ENCODE measurements around the gene MAB21L4. TPM values are rescaled to one million over a fixed set of nuclear protein-coding genes. Genes with fewer than 3 reads are reported as not detected.

Gene MAB21L4
- polyA plus RNA-seq, 1 of the 3 experiments (the other 2 are of a cell fraction) = not detected

DNA sequence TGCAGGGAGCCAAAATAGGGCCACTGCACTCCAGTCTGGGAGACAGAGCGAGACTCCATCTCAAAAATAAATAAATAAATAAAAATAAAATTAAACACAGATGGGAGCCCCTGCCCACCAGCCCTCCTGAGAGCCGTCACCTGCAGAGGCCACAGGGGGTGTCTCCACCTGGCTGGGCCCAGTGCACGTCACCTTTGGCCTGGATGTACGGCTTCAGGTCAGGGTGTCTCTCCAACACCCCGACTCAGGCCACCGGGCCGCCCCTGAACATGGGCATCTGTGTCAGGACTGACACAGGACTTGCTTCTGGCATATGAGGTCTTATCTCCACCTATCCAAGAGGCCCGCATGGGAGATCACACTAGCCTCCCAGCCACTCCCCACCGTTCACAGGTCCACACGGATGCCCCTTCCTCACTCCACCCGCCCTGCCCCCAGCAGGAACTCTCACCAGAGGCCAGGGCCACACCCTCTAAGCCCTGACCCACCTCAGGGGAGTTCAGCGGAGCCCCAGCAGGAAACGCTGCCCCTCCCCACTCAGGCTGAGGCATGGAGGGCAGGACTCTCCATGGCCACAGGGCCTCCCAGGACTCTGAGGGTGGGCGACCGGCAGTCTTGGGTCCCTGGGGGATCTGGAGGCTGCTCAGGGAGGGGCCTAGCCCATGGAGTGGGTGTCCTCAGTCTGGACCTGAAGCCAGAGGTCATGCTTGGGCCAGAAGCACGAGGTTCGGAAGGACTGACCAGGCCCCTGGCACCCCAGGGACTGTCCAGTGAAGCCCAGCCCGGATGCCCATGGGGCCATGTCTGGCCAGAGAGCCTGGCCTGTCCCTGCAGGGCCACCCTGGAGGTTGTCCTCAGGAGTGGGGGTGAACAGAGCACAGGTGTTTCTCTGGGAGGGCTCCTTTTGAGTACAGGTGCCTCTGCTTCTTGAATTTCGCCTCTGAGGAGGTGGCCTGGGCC is 8.5 kb upstream of the MAB21L4 start:
- H3K4me2 ChIP-seq = no peak overlapping the region
- peaks cover 5% of the 10 kb centered on the region; the same call in 1 of the 2 replicates for H3K27me3 ChIP-seq (ENCODE audit: insufficient read depth)
- DNase-seq = no peak
- no peaks in the 10 kb centered on the region for H3K36me3 ChIP-seq (replicated peaks in 1 of 2; ENCODE audit: control insufficient read depth in 1 of 2, insufficient read depth in 2 of 2, low read length in 1 of 2)
- H3F3A ChIP-seq (replicated peaks; ENCODE audit: insufficient read depth) = no peaks in the 10 kb centered on the region
- H3K9ac ChIP-seq = no peak overlapping the region
- no peaks in the 10 kb centered on the region for H3K79me2 ChIP-seq (ENCODE audit: insufficient read depth)
- no peak overlapping the region for H2AFZ ChIP-seq (ENCODE audit: low read depth)
- H3K27ac ChIP-seq (ENCODE audit: low read depth in 2 of 2, low read length in 1 of 2) = no peak overlapping the region
- 59% methylated on average over 12 of the region's 19 CpGs for WGBS (ENCODE audit: low lambda C conversion rate)
- ChIA-PET POLR2A (no interaction called here), CTCF (interaction anchor here (1.0 to 2.8 kb wide), 5 partner anchors 7 to 263 kb away, joined by 3 to 13 read pairs (median 4); no protein-coding TSS in a partner anchor)
- H3K9me3 ChIP-seq = no peaks in the 10 kb centered on the region
- H4K20me1 ChIP-seq (ENCODE audit: insufficient read depth) = no peaks in the 10 kb centered on the region
- no peak for TF ChIP-seq TEAD4 (IDR thresholded peaks at IDR 0.05; ENCODE audit: borderline replicate concordance, insufficient read depth)
- TF ChIP-seq, protein P1, sequence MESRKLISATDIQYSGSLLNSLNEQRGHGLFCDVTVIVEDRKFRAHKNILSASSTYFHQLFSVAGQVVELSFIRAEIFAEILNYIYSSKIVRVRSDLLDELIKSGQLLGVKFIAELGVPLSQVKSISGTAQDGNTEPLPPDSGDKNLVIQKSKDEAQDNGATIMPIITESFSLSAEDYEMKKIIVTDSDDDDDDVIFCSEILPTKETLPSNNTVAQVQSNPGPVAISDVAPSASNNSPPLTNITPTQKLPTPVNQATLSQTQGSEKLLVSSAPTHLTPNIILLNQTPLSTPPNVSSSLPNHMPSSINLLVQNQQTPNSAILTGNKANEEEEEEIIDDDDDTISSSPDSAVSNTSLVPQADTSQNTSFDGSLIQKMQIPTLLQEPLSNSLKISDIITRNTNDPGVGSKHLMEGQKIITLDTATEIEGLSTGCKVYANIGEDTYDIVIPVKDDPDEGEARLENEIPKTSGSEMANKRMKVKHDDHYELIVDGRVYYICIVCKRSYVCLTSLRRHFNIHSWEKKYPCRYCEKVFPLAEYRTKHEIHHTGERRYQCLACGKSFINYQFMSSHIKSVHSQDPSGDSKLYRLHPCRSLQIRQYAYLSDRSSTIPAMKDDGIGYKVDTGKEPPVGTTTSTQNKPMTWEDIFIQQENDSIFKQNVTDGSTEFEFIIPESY (IDR thresholded peaks at IDR 0.05; ENCODE audit: borderline replicate concordance, low read depth) = no peak
- no peak for TF ChIP-seq RAD21 (IDR thresholded peaks at IDR 0.05; ENCODE audit: low read length)
- TF ChIP-seq FOXM1 (IDR thresholded peaks at IDR 0.05; ENCODE audit: low read depth) = no peak
- H3K4me1 ChIP-seq (ENCODE audit: control insufficient read depth in 1 of 2, insufficient read depth in 2 of 2, low read depth in 1 of 2, low read length in 1 of 2) = peaks cover 0 to 60% of the 10 kb centered on the region in 2 experiments; a peak in 1 of 4 replicates
- H3K9me2 ChIP-seq = no peaks in the 10 kb centered on the region
- H3K4me3 ChIP-seq (ENCODE audit: low read depth in 2 of 2, low read length in 1 of 2) = no peak overlapping the region

GRCh38 chr2:240903191-240904060 is 7.5 kb upstream of the MAB21L4 start:
- Histone ChIP-seq H3K4me2 (no peak overlapping the region), H4K20me1 (ENCODE audit: insufficient read depth) (no peaks in the 10 kb centered on the region), H3K27ac (ENCODE audit: low read depth in 2 of 2, low read length in 1 of 2) (peak overlapping the region in 1 of 2 experiments; percentile 4; a peak in 1 of 4 replicates), H3F3A (replicated peaks; ENCODE audit: insufficient read depth) (no peaks in the 10 kb centered on the region), H2AFZ (ENCODE audit: low read depth) (no peak overlapping the region), H3K9me3 (no peaks in the 10 kb centered on the region), H3K79me2 (ENCODE audit: insufficient read depth) (no peaks in the 10 kb centered on the region), H3K36me3 (replicated peaks in 1 of 2; ENCODE audit: control insufficient read depth in 1 of 2, insufficient read depth in 2 of 2, low read length in 1 of 2) (no peaks in the 10 kb centered on the region), H3K9me2 (no peaks in the 10 kb centered on the region), H3K27me3 (ENCODE audit: insufficient read depth) (peaks cover 5% of the 10 kb centered on the region; the same call in 1 of the 2 replicates), H3K4me3 (ENCODE audit: low read depth in 2 of 2, low read length in 1 of 2) (no peak overlapping the region), H3K9ac (no peak overlapping the region), H3K4me1 (ENCODE audit: control insufficient read depth in 1 of 2, insufficient read depth in 2 of 2, low read depth in 1 of 2, low read length in 1 of 2) (peaks cover 0 to 59% of the 10 kb centered on the region in 2 experiments; a peak in 1 of 4 replicates)
- CTCF ChIA-PET = interaction anchor here (1.0 to 2.8 kb wide), 3 partner anchors 10 to 262 kb away, joined by 3 to 13 read pairs (median 3); no protein-coding TSS in a partner anchor
- no peak for DNase-seq
- POLR2A ChIA-PET = no interaction called here
- WGBS (ENCODE audit: low lambda C conversion rate) = 68% methylated on average over 25 of the region's 34 CpGs
- TF ChIP-seq FOSL2 (IDR thresholded peaks at IDR 0.05; ENCODE audit: borderline replicate concordance, low read depth) = no peak
- TF ChIP-seq, protein P1 (IDR thresholded peaks at IDR 0.05; ENCODE audit: borderline replicate concordance, low read depth) = no peak
- TF ChIP-seq, protein P2, sequence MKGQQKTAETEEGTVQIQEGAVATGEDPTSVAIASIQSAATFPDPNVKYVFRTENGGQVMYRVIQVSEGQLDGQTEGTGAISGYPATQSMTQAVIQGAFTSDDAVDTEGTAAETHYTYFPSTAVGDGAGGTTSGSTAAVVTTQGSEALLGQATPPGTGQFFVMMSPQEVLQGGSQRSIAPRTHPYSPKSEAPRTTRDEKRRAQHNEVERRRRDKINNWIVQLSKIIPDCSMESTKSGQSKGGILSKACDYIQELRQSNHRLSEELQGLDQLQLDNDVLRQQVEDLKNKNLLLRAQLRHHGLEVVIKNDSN (IDR thresholded peaks at IDR 0.05; ENCODE audit: borderline replicate concordance, low read depth) = no peak
- TF ChIP-seq MXI1 (IDR thresholded peaks at IDR 0.05; ENCODE audit: low read depth, low read length) = no peak
- no peak for TF ChIP-seq RAD21 (IDR thresholded peaks at IDR 0.05; ENCODE audit: low read length)
- TF ChIP-seq, protein P3, sequence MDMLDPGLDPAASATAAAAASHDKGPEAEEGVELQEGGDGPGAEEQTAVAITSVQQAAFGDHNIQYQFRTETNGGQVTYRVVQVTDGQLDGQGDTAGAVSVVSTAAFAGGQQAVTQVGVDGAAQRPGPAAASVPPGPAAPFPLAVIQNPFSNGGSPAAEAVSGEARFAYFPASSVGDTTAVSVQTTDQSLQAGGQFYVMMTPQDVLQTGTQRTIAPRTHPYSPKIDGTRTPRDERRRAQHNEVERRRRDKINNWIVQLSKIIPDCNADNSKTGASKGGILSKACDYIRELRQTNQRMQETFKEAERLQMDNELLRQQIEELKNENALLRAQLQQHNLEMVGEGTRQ (IDR thresholded peaks at IDR 0.05; ENCODE audit: borderline replicate concordance, low read depth, low read length) = no peak
- no peak for TF ChIP-seq GATA2 (CRISPR knock-in tag; IDR thresholded peaks at IDR 0.05)
- no peak for TF ChIP-seq NFIC (IDR thresholded peaks at IDR 0.05; ENCODE audit: borderline replicate concordance)
- no peak for TF ChIP-seq NRF1 (IDR thresholded peaks at IDR 0.05; ENCODE audit: low read depth, low read length)
- TF ChIP-seq PBX3 (IDR thresholded peaks at IDR 0.05) = no peak
- no peak for TF ChIP-seq SIN3A (IDR thresholded peaks at IDR 0.05; ENCODE audit: borderline replicate concordance, low read depth, low read length)
